A549 (cell line): Measurements from ENCODE around the gene ZNF831.

Experiments used
- CHD4 ChIP-seq: fragments of 200-600 bp; sonication (generic); IDR thresholded peaks from 2 replicates; pipeline ENCODE4 v1.6.1; 2016; ENCODE audit warnings: antibody characterized with exemption, mild to moderate bottlenecking, borderline replicate concordance
- CTCF ChIP-seq: fragments of >200 bp; sonication (Bioruptor Twin); formaldehyde crosslinking; IDR thresholded peaks from 3 replicates; pipeline ENCODE4 v1.5.1; 2016
- E2F6 ChIP-seq: IDR thresholded peaks from 2 replicates; pipeline ENCODE4 v1.6.1; 2012; ENCODE audit warnings: low read depth, borderline replicate concordance
- HEYL ChIP-seq: fragments of 250-450 bp; sonication (Bioruptor Pico); IDR thresholded peaks from 2 replicates; pipeline ENCODE4 v1.8.0; 2021; ENCODE audit warnings: mild to moderate bottlenecking, moderate library complexity
- JUNB ChIP-seq: fragments of >200 bp; sonication (Bioruptor Twin); formaldehyde crosslinking; IDR thresholded peaks from 2 replicates; pipeline ENCODE4 v1.6.1; 2016
- POLR2A ChIP-seq: IDR thresholded peaks from 2 replicates; pipeline ENCODE4 v1.6.1; 2012; ENCODE audit warnings: mild to moderate bottlenecking, low read length
- RARB ChIP-seq: fragments of 250-450 bp; sonication (Bioruptor Pico); IDR thresholded peaks from 2 replicates; pipeline ENCODE4 v1.8.0; 2021; ENCODE audit warnings: mild to moderate bottlenecking, moderate library complexity
- REST ChIP-seq: fragments of 200-600 bp; sonication (generic); IDR thresholded peaks from 2 replicates; pipeline ENCODE4 v1.6.1; 2016; ENCODE audit warnings: antibody characterized with exemption, mild to moderate bottlenecking, moderate library complexity
- RFX5 ChIP-seq: fragments of 450-650 bp; IDR thresholded peaks from 2 replicates; pipeline ENCODE4 v1.7.1; 2014; ENCODE audit warnings: antibody characterized with exemption, mild to moderate bottlenecking, moderate library complexity

- TF ChIP-seq CTCF (no peak), REST (no peak), E2F6 (no peak), JUNB (no peak), POLR2A (no peak), RFX5 (no peak), CHD4 (no peak), HEYL (CRISPR knock-in tag) (no peak), RARB (CRISPR knock-in tag) (no peak)
These were observed 137.9 kb downstream of the ZNF831 start for GRCh38 chr20:59301343-59302007.
